IPS DF 4.7 (cell line): ENCODE data around the gene TECPR2.

Experiments
- DNase-seq: peaks from one replicate; pipeline ENCODE4 v3.0.0-alpha.2; 2013; ENCODE audit warnings: low spot score; ENCODE audit errors: extremely low read depth

The TECPR2 gene

DNA sequence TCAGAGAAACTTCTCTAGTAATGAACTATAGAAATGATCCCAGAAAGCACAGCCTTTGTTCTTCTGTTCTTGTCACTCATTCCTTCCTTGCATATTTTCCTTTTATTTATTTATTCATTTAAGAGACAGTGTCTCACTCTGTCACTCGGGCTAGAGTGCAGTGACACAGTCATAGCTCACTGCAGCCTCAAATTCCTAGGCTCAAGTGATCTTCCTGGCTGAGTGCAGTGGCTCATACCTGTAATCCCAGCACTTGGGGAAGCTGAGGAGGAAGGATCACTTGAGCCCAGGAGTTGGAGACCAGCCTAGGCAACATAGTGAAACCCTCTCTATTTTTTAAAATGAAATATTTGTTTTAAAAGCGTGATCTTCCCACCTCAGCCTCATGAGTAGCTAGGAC lies 11.5 kb downstream of the TECPR2 start:
- no peak for DNase-seq

GRCh38 chr14:102375119-102375518 lies 12.4 kb downstream of the TECPR2 start:
- no peak for DNase-seq

DNA sequence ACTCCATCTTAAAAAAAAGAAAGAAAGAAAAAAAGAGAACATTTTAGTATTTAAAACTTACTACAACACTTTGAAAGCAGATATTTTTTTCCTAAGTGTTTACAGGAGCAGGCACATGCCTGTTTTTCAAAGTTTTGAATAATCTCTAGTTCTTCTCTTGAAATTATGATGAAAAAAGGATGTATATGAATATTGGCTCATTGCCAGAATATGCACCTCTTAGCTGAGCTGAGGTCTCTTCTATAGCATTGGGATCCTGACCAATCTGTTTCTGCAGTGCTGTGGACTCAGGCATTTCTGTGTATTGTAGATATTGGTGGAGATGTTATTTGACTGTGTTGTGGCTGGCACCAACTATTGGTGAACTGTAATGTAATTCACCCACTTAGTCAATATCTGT lies 15.0 kb downstream of the TECPR2 start:
- DNase-seq = no peak

DNA sequence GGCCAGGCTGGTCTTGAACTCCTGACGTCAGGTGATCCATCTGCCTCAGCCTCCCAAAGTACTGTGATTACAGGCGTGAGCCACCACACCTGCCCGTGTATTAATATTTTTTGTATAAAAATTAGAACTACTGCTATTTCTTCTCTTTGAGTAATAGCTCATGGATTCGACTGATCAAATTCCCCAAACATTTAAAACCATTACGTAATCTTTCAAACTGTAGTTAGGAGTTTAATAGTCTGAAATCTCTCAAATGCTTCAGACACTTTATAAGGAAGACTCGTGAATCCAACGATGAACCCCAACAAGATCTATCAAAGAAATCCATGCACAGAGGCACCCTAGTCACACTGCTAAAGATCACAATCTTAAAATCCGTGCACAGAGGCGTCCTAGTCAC lies 16.1 kb downstream of the TECPR2 start:
- DNase-seq = no peak

GRCh38 chr14:102387086-102387485 lies 24.3 kb downstream of the TECPR2 start:
- DNase-seq = no peak

- DNase-seq = no peak
Measured at GRCh38 chr14:102389246-102389645, 26.5 kb downstream of the TECPR2 start.

DNA sequence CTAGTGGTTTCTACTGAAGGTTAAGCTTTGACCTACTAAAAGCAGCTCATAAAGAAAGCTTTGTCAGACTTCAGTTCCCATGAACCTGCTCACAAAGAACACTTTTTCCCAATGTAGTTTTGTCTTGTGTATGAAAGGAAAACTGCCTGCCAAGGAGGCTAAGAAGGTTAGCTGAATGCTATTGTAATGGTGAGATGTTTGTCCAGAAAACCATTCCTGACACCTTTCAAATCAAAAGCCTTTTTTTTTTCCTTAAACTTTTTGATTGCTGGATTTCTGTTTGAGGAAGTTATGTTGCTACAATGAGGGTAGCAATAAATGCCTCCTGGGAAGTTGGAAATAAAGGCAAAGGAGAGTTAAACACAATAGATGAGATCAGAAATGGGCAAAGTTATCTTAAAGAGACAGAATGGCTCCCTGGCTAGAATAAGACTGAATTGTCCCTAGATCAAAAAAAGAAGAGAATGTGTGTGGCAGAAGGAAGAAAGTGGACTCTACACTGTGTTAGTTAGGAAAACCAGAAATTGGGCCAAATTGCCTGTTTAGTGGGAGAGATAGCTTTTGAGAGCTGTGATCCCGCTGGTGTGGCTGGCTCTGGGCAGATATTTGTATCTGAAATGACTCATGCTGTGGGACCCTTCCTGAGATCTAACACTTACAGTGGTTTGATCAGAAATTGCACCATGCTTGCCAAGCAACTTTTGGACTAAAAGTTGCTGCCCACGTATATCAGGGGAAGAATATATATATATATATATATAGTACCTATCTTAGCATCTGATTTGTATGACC lies 27.5 kb downstream of the TECPR2 start:
- DNase-seq = no peak

- DNase-seq = no peak
Measured at GRCh38 chr14:102392506-102392905, 29.8 kb downstream of the TECPR2 start.

GRCh38 chr14:102394717-102395375 lies 32.1 kb downstream of the TECPR2 start:
- DNase-seq = no peak

DNA sequence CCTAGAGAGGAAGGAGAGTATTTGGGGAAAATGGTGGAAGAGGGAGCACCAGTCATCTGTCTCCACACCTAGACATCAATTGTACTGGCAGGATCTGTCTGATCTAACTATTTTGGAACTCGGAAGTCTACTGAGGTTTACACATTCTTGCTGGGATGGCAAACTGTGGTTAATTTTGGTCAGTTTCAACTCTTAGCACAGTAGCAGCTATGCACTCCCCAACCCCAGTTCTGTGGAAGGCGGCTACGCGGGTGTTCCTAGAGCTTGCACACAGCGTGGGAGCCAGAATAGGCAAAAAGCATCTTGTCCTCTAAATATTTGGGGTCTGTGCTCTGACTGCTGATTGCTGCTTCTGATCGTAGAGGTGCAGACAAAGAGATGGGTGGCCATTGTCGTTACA lies 33.8 kb downstream of the TECPR2 start:
- DNase-seq = no peak

GRCh38 chr14:102403028-102403427 lies 40.3 kb downstream of the TECPR2 start:
- DNase-seq = no peak

DNA sequence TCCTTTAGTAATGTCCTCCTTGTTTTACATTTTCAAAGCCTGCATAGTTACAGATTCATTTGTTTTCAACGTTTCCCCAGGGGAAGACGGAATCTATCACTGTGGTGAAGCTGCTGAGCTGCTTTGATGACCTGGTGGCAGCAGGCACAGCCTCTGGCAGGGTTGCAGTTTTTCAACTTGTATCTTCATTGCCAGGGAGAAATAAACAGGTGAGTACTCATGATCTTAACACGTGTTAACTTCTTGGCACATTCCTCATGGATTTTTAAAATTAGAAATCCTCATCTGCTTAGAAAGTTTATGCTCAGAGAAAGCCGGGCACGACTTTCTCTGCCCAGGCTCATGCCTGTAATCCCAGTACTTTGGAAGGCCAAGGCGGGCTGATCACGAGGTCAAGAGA lies 44.5 kb downstream of the TECPR2 start:
- no peak for DNase-seq

DNA sequence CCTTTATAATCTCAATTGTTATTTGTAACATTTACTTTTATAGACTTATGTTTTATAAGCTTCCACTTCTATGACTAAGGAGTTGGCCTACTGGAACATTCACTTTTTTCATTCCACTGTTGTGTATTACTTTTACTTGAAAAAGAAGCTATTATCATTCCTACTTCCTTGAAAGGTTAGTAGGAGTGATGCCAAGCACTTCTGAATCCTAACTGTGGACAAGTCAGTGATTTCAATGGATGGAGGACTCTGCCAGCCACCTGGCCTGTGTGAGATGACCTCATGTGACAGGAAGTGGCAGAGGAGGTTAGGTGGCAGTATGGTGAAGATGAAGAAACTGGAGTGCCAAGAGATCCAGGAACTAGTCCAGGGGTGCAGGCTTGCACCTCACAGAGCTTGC lies 46.0 kb downstream of the TECPR2 start:
- DNase-seq = no peak

DNA sequence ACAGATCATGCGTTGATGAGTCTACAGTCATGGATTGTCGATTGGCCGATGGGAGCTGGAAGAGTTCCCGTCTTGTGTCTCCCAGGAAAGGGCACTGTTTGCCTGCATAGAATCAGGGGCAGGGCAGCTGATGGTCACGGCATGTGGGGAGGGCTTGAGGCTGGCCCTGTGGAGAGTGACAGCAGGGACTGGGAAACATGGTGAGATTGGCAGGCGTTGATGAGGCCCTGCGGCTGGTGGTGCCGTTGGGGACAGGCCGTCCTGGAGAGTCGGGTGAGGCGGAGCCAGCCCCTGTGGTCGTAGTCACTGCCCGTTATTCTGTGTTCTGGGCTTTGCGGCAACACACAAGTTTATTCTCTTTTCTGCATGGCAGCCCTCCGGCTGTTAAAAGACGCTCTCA lies 52.9 kb downstream of the TECPR2 start:
- DNase-seq = no peak

GRCh38 chr14:102417001-102417431 lies 54.3 kb downstream of the TECPR2 start:
- DNase-seq = no peak

DNA sequence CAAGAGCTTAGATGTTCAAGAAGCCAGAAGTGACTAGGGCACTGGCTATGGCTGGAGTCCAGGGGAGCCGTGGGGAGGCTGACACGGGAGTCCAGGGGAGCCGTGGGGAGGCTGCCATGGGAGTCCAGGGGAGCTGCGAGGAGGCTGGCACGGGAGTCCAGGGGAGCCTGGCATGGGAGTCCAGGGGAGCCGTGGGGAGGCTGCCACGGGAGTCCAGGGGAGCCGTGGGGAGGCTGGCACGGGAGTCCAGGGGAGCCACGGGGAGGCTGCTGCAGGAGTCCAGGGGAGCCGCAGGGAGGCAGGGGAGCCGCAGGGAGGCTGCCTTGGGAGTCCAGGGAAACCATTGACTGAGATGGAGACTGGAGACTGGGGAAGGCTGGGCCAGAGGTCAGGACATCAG lies 54.9 kb downstream of the TECPR2 start:
- no peak for DNase-seq

- DNase-seq = no peak
Measured at GRCh38 chr14:102418169-102418852, 55.6 kb downstream of the TECPR2 start.

DNA sequence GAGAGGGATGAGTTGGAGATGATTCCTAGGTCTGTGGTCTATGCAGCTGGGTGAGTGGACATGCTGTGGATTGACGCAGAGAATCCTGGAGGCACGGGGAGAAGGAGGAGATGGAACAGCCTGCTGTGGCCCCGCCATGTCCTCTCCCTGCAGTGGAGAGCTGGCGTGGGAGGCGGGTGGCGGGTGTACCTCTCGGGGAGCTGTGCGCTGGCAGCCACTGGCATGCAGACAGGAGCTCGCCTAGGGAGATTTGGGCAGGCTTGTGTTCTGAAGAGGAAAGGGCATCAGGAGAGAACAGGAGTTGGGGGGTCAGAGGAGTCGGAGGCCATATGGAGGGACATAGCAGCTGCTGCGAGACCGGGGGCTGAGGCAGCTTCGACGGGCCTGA lies 56.1 kb downstream of the TECPR2 start:
- DNase-seq = no peak

- no peak for DNase-seq
Measured at GRCh38 chr14:102419276-102419675, 56.5 kb downstream of the TECPR2 start.

DNA sequence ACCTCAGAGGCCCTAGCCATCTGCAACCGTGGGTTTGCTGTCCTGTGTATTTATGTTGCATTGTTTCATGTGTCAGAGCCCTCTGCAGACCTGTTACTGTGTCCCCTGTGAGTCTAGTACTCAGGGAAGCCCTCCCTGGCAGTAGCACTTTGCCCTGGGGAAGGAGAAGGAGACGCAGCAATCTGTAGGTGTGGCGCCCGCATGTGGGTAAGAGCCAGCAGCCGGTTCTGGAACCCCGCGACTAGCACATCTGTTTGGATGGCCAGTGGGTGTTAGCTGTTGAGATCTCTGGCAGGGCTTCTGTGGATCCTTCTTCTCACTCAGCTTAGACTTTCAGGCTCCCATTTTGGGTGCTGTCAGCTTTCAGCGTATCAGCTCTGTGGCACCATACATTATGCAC lies 57.0 kb downstream of the TECPR2 start:
- no peak for DNase-seq

DNA sequence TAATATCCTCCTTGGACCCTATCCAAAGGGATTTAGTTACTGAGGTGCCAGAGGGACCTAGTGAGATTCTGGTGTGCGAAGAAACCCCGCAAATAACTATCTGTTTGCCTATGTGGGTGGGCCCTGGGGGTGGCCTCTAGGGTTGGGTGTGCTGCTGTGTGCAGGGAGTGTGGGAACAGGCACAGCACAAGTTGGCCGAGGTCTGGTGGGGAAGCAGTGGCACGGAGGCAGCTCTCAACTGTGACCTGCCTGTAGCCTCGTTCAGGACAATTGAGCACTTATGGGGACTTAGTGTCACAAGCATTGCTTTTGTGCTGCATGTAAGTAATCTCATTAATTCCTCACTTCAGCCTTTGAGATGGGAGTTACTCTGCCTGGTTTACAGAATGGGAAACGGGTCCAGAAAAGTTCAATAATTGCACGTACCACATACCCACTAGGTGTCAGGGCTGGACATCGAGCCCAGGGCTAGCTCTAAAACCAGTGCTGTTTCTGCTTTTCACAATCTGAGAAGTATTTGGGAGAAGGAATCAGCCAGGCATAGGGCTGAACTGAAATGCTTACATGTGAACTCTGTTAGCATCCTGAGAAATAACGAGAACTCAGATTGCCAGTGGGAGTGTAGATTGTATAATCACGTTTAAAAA lies 58.8 kb downstream of the TECPR2 start:
- no peak for DNase-seq

DNA sequence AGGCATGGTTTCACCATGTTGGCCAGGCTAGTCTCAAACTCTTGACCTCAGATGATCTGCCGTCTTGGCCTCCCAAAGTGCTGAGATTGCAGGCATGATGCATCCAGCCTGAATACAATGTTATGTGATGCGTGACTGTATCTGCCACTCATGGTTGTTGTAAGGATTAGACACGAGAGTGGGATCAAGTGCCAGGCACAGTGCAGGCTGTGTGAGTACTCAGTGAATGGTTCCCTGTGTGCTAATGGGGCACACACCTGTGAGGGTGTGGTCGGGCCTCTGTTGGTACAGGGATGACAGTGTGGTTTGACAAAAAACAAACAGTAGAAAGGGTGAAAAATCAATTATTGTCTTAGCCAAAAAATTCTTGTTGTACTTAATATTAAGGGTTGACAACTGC lies 61.8 kb downstream of the TECPR2 start:
- no peak for DNase-seq
